ENCODE data around the gene LYL1. TPM values are rescaled to one million over a fixed set of nuclear protein-coding genes. Genes with fewer than 3 reads are reported as not detected.

The LYL1 gene
- total and polyA plus RNA-seq, 2 donors (not counting 1 experiment from before 2014, with no cell fraction given), result 112 to 125 TPM

DNA sequence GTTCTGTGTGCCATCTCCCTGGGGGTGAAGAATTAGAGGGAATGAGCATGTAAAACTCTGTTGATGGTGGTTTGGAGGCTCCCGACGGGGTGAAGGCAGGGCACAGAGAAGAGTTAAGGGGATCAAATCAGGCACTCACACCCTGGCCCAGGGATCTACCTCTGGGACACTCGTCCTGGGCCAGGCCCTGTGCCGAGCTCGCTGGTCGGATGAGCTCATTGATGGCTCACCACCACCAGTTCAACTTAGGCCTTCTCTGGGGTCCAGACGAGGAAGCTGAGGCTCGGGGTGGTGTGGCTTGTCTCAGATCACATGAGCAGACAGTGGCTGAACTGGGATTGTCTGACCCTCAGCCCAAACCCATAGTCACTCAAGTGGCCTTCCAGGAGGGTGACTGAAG lies 17.0 kb upstream of the LYL1 start:
- Histone ChIP-seq H3K9me3 (ENCODE audit: control extremely low read depth in 1 of 3, control insufficient read depth in 2 of 3, insufficient read depth in 1 of 3, low read length in 2 of 3) (peaks cover 0 to 4% (median 0%) of the 10 kb centered on the region in 3 donors), H3K9ac (ENCODE audit: low read length) (no peak overlapping the region), H3K4me2 (replicated peaks; ENCODE audit: low read depth, low read length, poor library complexity, severe bottlenecking) (peak overlapping the region; percentile 97), H3K4me1 (ENCODE audit: control insufficient read depth in 2 of 2, insufficient read depth in 2 of 2, low read length in 2 of 2) (peaks cover 26 to 46% of the 10 kb centered on the region in 2 donors), H3K27me3 (replicated peaks in 1 of 4; ENCODE audit: control extremely low read depth in 1 of 4, control insufficient read depth in 3 of 4, insufficient read depth in 4 of 4, low read length in 3 of 4) (no peaks in the 10 kb centered on the region), H3K4me3 (ENCODE audit: control extremely low read depth in 1 of 5, extremely low read depth in 1 of 5, insufficient read depth in 1 of 5, low read depth in 2 of 5, low read length in 4 of 5) (peak overlapping the region in 1 of 5 experiments; percentile 81), H3K27ac (ENCODE audit: low read length in 2 of 2) (no peak overlapping the region), H3K36me3 (replicated peaks in 1 of 2; ENCODE audit: control extremely low read depth in 1 of 2, control insufficient read depth in 1 of 2, extremely low read depth in 1 of 2, insufficient read depth in 2 of 2, low read length in 1 of 2) (peaks cover 0 to 4% of the 10 kb centered on the region in 2 experiments), H2AFZ (ENCODE audit: insufficient read depth, low read depth, low read length, poor library complexity, severe bottlenecking) (no peak overlapping the region), H3K79me2 (ENCODE audit: control insufficient read depth, insufficient read depth, low read length) (peaks cover 76% of the 10 kb centered on the region), H4K20me1 (ENCODE audit: control insufficient read depth, insufficient read depth, low read length, poor library complexity, severe bottlenecking) (peaks cover 38% of the 10 kb centered on the region)
- no peak for ATAC-seq (ENCODE audit: low read depth)
- H3K27me3 Mint-ChIP-seq, result no peaks in the 10 kb centered on the region
- CTCF ChIA-PET, result interaction anchor here (0.6 to 3.2 kb wide), 3 partner anchors 14 to 28 kb away, joined by 3 to 31 read pairs (median 3); no protein-coding TSS in a partner anchor
- 90% methylated on average over 8 of the region's 8 CpGs for WGBS (ENCODE audit: insufficient coverage)
- TF ChIP-seq, protein P1, sequence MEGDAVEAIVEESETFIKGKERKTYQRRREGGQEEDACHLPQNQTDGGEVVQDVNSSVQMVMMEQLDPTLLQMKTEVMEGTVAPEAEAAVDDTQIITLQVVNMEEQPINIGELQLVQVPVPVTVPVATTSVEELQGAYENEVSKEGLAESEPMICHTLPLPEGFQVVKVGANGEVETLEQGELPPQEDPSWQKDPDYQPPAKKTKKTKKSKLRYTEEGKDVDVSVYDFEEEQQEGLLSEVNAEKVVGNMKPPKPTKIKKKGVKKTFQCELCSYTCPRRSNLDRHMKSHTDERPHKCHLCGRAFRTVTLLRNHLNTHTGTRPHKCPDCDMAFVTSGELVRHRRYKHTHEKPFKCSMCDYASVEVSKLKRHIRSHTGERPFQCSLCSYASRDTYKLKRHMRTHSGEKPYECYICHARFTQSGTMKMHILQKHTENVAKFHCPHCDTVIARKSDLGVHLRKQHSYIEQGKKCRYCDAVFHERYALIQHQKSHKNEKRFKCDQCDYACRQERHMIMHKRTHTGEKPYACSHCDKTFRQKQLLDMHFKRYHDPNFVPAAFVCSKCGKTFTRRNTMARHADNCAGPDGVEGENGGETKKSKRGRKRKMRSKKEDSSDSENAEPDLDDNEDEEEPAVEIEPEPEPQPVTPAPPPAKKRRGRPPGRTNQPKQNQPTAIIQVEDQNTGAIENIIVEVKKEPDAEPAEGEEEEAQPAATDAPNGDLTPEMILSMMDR (IDR thresholded peaks at IDR 0.05), result no peak
- no peak for TF ChIP-seq EZH2 (IDR thresholded peaks at IDR 0.05; ENCODE audit: borderline replicate concordance, insufficient read depth, low read depth, low read length, poor library complexity, severe bottlenecking)
- no peak for DNase-seq
- peak overlapping the region; percentile 80 for H3K4me3 Mint-ChIP-seq
- peak overlapping the region; percentile 72 for H3K27ac Mint-ChIP-seq
- intact Hi-C loops (cut with micrococcal nuclease), result loop anchor here (5.0 kb wide), 1 partner anchor 88 kb away; no protein-coding TSS in a partner anchor
- H3K9me3 Mint-ChIP-seq (ENCODE audit: insufficient read depth), result no peaks in the 10 kb centered on the region
- POLR2A ChIA-PET, result interaction anchor here (0.6 to 4.8 kb wide), 2 partner anchors 15 to 898 kb away, joined by 5 to 80 read pairs; partner anchors contain the start of gene LYL1
- H3K4me1 Mint-ChIP-seq, result peaks cover 55% of the 10 kb centered on the region
